Activated T-helper 1 cell treated with anti-CD3 and anti-CD28 coated beads, Interleukin-12 subunit alpha, Interleukin-12 subunit beta, Interleukin-2, Interleukin-4 antibody, amounts not matched to agents 30 ng/mL and 10 ng/mL and 1 ng/mL, durations not matched to agents 14 hours and 24 hours and 36 hours (primary cell): ENCODE results near the gene PSPH. TPM values are rescaled to one million over a fixed set of nuclear protein-coding genes. Genes with fewer than 3 reads are reported as not detected.
"Not testable (repeated sequence)": the region's sequence is repeated elsewhere in the genome, so short reads cannot be mapped to it uniquely, and the experiment has no call there.

ENCODE experiments used
- DNase-seq: peaks from one replicate; pipeline ENCODE4 v3.0.0; 2021; ENCODE audit warnings: low spot score
- H3K27ac Mint-ChIP-seq: one replicate; pipeline ENCODE4 v1.8.0; 2021; ENCODE audit warnings: mild to moderate bottlenecking, mixed read lengths
- H3K27me3 Mint-ChIP-seq: one replicate; pipeline ENCODE4 v1.8.0; 2022; ENCODE audit warnings: mild to moderate bottlenecking, moderate library complexity, mixed read lengths; ENCODE audit not compliant: insufficient read depth
- H3K36me3 Mint-ChIP-seq: one replicate; pipeline ENCODE4 v1.8.0; 2021; ENCODE audit warnings: low read depth, mixed read lengths
- H3K4me1 Mint-ChIP-seq: one replicate; pipeline ENCODE4 v1.8.0; 2021; ENCODE audit warnings: low read depth, mixed read lengths
- H3K4me3 Mint-ChIP-seq: one replicate; pipeline ENCODE4 v1.8.0; 2021; ENCODE audit warnings: mild to moderate bottlenecking, moderate library complexity, mixed read lengths
- H3K9me3 Mint-ChIP-seq: one replicate; pipeline ENCODE4 v1.8.0; 2021; ENCODE audit warnings: mixed read lengths
- intact Hi-C: fragments of 100-400 bp; cut with micrococcal nuclease; formaldehyde crosslinking; loops from one replicate; pipeline ENCODE4 v1.15.1; 2024
- total RNA-seq: library from RNA; stranded (reverse); gene quantifications from 2 replicates; pipeline ENCODE4 v1.2.3, GENCODE V29; 2022

The PSPH gene
- total RNA-seq, 1 donor from 2014 or later: 17.3 TPM

DNA sequence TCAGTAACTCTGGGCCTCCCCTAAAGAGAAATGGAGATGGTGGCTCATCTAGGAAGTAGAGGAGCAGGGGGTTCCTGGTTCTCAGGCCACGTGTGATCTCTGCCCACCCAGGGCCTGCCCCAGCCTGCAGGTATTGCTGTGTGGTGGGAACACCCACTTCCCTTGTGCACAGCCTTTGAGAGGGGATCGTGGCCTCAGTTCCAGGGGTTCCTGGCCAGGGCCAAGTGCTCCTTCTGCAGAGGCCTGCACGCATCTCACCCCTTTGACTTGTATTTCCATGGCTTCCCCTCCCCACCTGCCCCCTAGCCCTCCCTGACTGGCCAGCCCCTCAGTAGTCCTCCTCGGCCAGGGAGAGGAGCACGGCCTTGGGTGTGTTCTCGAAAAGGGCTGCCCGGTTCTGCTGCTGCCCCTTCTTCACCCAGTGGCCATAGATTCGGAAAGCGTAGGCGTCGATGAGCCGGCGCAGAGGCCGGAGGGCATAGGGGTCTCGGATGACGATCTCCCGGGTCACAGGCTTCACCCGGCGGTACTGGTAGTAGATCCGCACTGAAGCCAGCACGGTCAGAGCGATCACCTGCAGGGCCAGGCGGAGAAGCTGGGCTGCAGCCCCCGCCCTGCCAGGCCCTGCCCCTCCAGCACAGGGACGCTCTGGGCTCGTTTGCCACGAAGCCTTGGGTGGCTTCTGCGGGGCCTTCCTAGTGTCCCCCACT lies 29.6 kb upstream of the PSPH start:
- H3K4me3 Mint-ChIP-seq, H3K27me3 Mint-ChIP-seq, DNase-seq, H3K9me3 Mint-ChIP-seq, H3K27ac Mint-ChIP-seq, H3K4me1 Mint-ChIP-seq, intact Hi-C loops: not testable (repeated sequence)
- H3K36me3 Mint-ChIP-seq: peaks cover 20% of the 10 kb centered on the region

DNA sequence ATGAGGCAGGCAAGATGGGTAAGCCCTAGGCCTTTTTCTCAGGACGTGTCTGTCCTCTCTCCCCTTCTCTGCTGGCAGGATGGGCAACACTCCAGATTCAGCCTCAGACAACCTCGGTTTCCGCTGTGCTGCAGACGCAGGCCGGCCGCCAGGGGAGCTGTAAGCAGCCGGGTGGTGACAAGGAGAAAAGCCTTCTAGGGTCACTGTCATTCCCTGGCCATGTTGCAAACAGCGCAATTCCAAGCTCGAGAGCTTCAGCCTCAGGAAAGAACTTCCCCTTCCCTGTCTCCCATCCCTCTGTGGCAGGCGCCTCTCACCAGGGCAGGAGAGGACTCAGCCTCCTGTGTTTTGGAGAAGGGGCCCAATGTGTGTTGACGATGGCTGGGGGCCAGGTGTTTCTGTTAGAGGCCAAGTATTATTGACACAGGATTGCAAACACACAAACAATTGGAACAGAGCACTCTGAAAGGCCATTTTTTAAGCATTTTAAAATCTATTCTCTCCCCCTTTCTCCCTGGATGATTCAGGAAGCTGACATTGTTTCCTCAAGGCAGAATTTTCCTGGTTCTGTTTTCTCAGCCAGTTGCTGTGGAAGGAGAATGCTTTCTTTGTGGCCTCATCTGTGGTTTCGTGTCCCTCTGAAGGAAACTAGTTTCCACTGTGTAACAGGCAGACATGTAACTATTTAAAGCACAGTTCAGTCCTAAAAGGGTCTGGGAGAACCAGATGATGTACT lies 28.4 kb upstream of the PSPH start:
- intact Hi-C loops: no loop called here

DNA sequence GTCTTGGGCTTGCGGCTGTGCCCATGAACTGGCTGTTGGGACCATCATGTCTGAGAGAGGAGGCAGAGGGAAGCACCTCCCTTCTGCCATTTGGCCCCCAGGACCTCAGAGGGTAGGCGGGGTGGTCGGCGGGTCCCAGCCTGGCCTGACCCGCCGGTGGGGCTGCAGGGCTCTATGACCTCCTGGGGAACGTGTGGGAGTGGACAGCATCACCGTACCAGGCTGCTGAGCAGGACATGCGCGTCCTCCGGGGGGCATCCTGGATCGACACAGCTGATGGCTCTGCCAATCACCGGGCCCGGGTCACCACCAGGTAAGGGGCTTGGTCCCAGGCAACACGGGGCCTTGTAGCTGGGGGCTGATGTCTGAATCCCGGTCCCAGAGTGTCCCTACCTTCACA lies 27.0 kb upstream of the PSPH start:
- Mint-ChIP-seq H3K9me3 (no peaks in the 10 kb centered on the region), H3K27me3 (no peaks in the 10 kb centered on the region), H3K36me3 (peaks cover 25% of the 10 kb centered on the region), H3K4me3 (no peak overlapping the region), H3K27ac (no peak overlapping the region), H3K4me1 (peaks cover 5% of the 10 kb centered on the region)
- intact Hi-C loops: no loop called here
- DNase-seq: no peak

More for the DNA sequence above, 28.4 kb upstream of the PSPH start:
- H3K9me3 Mint-ChIP-seq: no peaks in the 10 kb centered on the region
- H3K4me3 Mint-ChIP-seq: no peak overlapping the region
- peaks cover 20% of the 10 kb centered on the region for H3K36me3 Mint-ChIP-seq
- peak overlapping the region; percentile 23 for H3K27ac Mint-ChIP-seq
- DNase-seq: no peak
- no peaks in the 10 kb centered on the region for H3K27me3 Mint-ChIP-seq
- H3K4me1 Mint-ChIP-seq: no peaks in the 10 kb centered on the region

DNA sequence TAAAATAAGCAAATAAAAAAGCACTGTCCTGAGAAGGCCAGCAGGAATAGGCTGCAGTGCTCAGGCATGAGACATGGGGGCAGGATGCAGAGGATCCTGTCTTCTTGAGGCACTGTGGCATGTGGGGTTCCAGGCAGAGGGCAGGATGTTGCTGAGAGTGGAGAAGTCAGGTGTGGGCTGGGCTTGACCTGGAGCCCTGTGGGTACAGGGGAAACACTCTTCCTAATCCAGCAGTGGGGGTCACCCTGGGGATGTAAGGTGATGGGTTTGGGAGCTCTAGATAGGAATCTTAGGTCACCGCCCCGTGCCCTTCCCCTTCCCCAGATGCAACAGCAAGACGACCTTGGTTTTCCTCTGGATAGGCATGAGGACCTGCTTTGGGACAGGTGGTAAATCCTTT lies 26.4 kb upstream of the PSPH start:
- intact Hi-C loops: no loop called here

DNA sequence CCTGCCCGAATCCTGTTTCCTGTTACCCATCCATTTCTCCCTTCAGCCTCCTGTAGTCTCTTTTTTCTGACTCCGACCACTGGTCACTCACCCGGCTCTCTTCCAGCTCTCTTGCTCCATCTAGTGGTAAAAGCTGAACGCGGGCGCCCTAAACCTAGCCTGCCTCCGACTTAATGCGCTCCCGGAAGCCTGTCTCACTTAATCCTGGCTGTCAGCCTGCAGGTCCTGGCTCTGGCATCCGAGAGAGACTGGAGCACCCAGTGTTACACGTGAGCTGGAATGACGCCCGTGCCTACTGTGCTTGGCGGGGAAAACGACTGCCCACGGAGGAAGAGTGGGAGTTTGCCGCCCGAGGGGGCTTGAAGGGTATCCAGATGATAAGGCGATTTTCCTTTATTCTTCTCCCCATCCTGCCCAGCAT lies 23.1 kb upstream of the PSPH start:
- Mint-ChIP-seq H3K4me1 (peaks cover 5% of the 10 kb centered on the region), H3K36me3 (peaks cover 30% of the 10 kb centered on the region)

More for the DNA sequence above, 26.4 kb upstream of the PSPH start:
- peaks cover 5% of the 10 kb centered on the region for H3K4me1 Mint-ChIP-seq
- H3K9me3 Mint-ChIP-seq: no peaks in the 10 kb centered on the region
- H3K4me3 Mint-ChIP-seq: no peak overlapping the region
- H3K36me3 Mint-ChIP-seq: peaks cover 28% of the 10 kb centered on the region
- no peaks in the 10 kb centered on the region for H3K27me3 Mint-ChIP-seq
- DNase-seq: no peak
- no peak overlapping the region for H3K27ac Mint-ChIP-seq

DNA sequence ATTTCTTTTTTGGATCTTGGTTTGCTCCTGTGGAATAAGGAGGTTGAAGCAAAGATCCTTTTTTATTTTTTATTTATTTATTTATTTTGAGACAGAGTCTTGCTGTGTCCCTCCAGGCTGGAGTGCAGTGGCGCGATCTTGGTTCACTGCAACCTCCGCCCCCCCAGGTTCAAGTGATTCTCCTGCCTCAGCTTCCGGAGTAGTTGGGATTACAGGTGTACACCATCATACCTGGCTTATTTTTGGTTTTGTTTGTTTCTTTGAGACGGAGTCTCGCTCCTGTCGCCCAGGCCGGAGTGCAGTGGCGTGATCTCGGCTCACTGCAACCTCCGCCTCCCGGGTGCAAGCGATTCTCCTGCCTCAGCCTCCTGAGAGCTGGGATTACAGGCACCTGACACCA lies 15.1 kb upstream of the PSPH start:
- peak overlapping the region; percentile 7 for H3K4me3 Mint-ChIP-seq
- DNase-seq, H3K9me3 Mint-ChIP-seq: not testable (repeated sequence)

More for the DNA sequence above, 23.1 kb upstream of the PSPH start:
- DNase-seq: peak; percentile 59
- Mint-ChIP-seq H3K27me3 (no peaks in the 10 kb centered on the region), H3K4me3 (no peak overlapping the region), H3K27ac (peak overlapping the region; percentile 24), H3K9me3 (no peaks in the 10 kb centered on the region)
- intact Hi-C loops: loop anchor here (1.0 kb wide), 4 partner anchors 10 to 433 kb away; partner anchors contain the start of gene SUMF2

DNA sequence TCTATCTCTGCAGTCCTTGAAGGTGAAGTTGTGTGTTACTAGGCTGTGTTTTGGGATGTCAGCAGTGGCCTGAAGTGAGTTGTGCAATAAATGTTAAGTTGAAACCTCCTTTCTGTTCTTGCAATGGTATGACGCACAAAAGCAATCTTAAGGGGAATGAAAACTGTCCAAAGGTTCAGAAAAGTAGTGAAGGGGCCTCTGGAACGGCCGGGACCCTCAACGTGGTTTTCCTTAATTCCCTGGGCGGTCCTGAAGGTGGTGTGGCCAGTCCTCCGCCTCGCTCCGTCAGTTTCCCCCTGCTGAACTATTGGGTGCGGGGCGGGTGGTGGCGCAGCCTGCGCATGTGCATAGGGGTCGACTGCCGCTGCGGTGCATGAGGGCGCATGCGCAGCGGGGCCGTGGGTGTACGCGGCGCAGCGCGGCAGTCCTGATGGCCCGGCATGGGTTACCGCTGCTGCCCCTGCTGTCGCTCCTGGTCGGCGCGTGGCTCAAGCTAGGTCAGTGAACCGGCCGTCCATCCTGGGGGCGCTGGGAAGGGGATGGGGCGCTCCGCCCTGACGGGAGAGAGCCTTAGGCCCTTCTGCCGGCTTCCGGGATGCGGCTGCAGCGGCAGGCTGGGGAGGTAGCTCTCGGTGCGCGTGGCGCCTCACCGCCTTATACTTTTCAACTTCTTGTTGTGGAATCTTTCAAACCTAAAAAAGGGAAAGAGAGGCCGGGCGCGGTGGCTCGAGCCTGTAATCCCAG lies 12.8 kb upstream of the PSPH start, which contains the start of gene SUMF2:
Gene SUMF2, plus strand, starts transcription at position 405 of the 744 bp plus-strand sequence. Its CDS starts 26 bp downstream, at position 431.
- H3K4me3 Mint-ChIP-seq: peak within 1 kb of the TSS; percentile 94
- peaks cover 51% of the 10 kb centered on the region for H3K36me3 Mint-ChIP-seq
- H3K9me3 Mint-ChIP-seq: no peaks in the 10 kb centered on the region
- no peaks in the 10 kb centered on the region for H3K27me3 Mint-ChIP-seq
- peaks cover 46% of the 10 kb centered on the region for H3K4me1 Mint-ChIP-seq
- intact Hi-C loops: loop anchor here (1.0 to 2.0 kb wide), 5 partner anchors 10 to 1305 kb away; partner anchors contain the start of genes CCT6A, CHCHD2, PSPH and SEC61G
- peak; percentile 88 for DNase-seq
- H3K27ac Mint-ChIP-seq: peak within 1 kb of the TSS; percentile 87

More for the DNA sequence above, 15.1 kb upstream of the PSPH start:
- H3K27me3 Mint-ChIP-seq, H3K27ac Mint-ChIP-seq, intact Hi-C loops: not testable (repeated sequence)
- H3K36me3 Mint-ChIP-seq: peaks cover 41% of the 10 kb centered on the region
- H3K4me1 Mint-ChIP-seq: peaks cover 30% of the 10 kb centered on the region

DNA sequence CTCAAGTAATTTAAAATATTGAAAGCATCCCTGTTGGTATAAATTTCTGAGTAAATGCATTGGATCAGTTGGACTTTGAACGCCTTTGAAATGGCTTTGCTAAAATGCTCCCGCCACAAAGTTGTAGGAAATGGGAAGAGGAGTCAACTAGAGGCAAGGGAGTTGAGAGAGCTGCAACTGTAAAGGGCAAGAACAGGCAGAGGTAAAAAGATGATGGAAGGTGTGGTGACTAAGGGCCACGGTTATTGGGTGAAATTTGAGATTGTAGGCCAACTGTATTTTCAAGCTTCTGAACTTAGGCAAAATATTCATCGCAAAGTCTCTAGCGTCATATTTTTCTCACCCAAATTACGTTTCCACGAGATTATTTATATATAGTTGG lies 12.2 kb upstream of the PSPH start:
- no peaks in the 10 kb centered on the region for H3K9me3 Mint-ChIP-seq

DNA sequence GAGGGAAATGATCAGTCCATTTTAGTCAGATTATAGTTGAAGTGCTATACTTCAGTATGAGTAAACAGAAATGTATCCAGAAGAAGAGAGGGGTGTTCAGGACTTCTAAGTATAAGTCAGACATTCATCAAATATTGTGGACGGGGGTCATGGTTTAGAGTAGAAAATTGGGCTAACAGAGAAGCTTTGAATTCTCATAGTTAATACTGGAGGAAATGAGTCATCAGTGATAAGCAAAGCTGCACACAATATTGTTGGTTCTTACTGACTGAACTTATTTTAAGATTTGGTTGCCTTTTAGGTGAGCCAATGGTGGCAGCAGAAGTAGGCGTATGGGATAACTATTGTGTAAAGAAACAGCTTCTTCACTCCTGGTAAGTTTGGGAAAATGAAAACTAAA lies 11.1 kb upstream of the PSPH start:
- DNase-seq: no peak

More for the DNA sequence above, 12.2 kb upstream of the PSPH start:
- H3K4me1 Mint-ChIP-seq: peaks cover 46% of the 10 kb centered on the region
- peak overlapping the region; percentile 94 for H3K4me3 Mint-ChIP-seq
- H3K27me3 Mint-ChIP-seq: no peaks in the 10 kb centered on the region
- H3K27ac Mint-ChIP-seq: peak overlapping the region; percentile 87
- DNase-seq: no peak
- intact Hi-C loops: no loop called here
- peaks cover 50% of the 10 kb centered on the region for H3K36me3 Mint-ChIP-seq

DNA sequence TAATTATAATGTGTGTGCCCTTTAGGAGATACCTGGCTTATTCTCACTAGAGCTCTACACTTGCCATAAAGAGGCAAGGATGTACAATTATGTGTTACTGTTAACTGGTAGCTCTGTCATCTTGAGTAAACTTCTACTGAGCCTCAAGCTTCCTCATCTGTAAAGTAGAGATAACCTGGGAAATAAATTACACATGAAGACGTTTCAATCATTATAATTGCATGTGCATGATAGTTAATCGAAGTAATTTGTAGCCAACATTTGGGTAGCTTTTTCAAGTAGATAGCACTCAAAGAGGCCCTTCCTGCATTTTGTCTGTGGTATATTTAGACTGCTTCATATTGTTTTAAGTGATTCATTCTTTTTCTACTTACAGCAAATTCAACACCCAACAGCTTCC lies 2.7 kb upstream of the PSPH start:
- peaks cover 49% of the 10 kb centered on the region for H3K36me3 Mint-ChIP-seq
- intact Hi-C loops: loop anchor here (5.0 kb wide), 3 partner anchors 153 to 522 kb away; partner anchors contain the start of gene VOPP1
- H3K4me1 Mint-ChIP-seq: peaks cover 51% of the 10 kb centered on the region
- H3K4me3 Mint-ChIP-seq: peak overlapping the region; percentile 59
- H3K27ac Mint-ChIP-seq: peak overlapping the region; percentile 23
- H3K27me3 Mint-ChIP-seq: no peaks in the 10 kb centered on the region
- no peaks in the 10 kb centered on the region for H3K9me3 Mint-ChIP-seq
- DNase-seq: no peak

More for the DNA sequence above, 11.1 kb upstream of the PSPH start:
- intact Hi-C loops: no loop called here
- Mint-ChIP-seq H3K27me3 (no peaks in the 10 kb centered on the region), H3K9me3 (no peaks in the 10 kb centered on the region), H3K27ac (peak overlapping the region; percentile 40), H3K4me1 (peaks cover 52% of the 10 kb centered on the region), H3K4me3 (peak overlapping the region; percentile 50), H3K36me3 (peaks cover 60% of the 10 kb centered on the region)

DNA sequence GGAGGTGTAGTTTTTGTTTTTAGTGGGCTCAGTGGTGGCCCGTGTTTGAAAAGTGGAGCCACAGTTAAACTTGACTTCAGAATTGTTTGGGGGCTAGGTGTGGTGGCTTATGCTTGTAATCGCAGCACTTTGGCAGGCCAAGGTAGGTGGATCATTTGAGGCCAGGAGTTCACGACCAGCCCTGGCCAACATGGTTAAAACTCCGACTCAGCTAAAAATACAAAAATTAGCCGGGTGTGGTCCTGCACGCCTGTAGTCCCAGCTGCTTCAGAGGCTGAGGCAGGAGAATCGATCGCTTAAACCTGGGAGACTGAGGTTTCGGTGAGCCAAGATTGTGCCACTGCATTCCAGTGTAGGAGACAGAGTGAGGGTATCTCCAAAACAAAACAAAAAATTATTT lies 2.1 kb upstream of the PSPH start:
- H3K4me1 Mint-ChIP-seq: peaks cover 51% of the 10 kb centered on the region
- no peaks in the 10 kb centered on the region for H3K9me3 Mint-ChIP-seq
- peak overlapping the region; percentile 97 for H3K4me3 Mint-ChIP-seq
- DNase-seq: no peak
- no peaks in the 10 kb centered on the region for H3K27me3 Mint-ChIP-seq
- H3K36me3 Mint-ChIP-seq: peaks cover 44% of the 10 kb centered on the region
- H3K27ac Mint-ChIP-seq: no peak overlapping the region
- intact Hi-C loops: loop anchor here (5.0 kb wide), 3 partner anchors 154 to 521 kb away; partner anchors contain the start of gene VOPP1

DNA sequence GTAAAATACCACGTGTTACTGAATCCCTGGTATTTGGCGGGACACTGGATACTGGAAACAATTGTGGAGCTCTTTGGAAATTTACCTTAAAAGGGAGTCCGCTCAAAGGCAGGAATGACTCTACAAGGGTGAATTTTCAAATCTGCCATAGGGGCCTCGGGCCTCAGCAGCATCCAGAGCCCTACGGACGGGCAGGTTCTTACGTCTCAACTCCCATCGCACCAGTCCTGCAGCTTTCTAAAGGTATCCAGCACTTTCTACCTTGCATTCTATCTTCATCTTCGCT lies 248 bp downstream of the PSPH start:
- Mint-ChIP-seq H3K27ac (peak overlapping the region; percentile 95), H3K4me1 (peaks cover 43% of the 10 kb centered on the region), H3K9me3 (no peaks in the 10 kb centered on the region), H3K4me3 (peak overlapping the region; percentile 97), H3K36me3 (peaks cover 28% of the 10 kb centered on the region), H3K27me3 (no peaks in the 10 kb centered on the region)
- DNase-seq: no peak
- intact Hi-C loops: loop anchor here (1.0 to 5.0 kb wide), 12 partner anchors 13 to 685 kb away; partner anchors contain the start of genes CHCHD2, MRPS17, NIPSNAP2 and SUMF2
